OCI-LY7 (cell line): Measurements from ENCODE around the gene EML5.

Experiments used
- CTCF ChIP-seq: fragments of 200-600 bp; sonication (generic); conservative IDR thresholded peaks from 2 replicates; pipeline ENCODE4 v1.5.1; 2014; ENCODE audit warnings: mild to moderate bottlenecking, antibody characterized with exemption, low read length, moderate library complexity, mixed read lengths
- EZH2phosphoT487 ChIP-seq: fragments of 200-600 bp; sonication (generic); IDR thresholded peaks from 2 replicates; pipeline ENCODE4 v1.6.1; 2018; ENCODE audit warnings: low read depth, borderline replicate concordance, mild to moderate bottlenecking, mixed run types, antibody characterized with exemption, low read length, moderate library complexity, mixed read lengths

GRCh38 chr14:88733121-88733520 lies 59.6 kb downstream of the EML5 start:
- TF ChIP-seq CTCF: no peak
- TF ChIP-seq EZH2phosphoT487: no peak
